ENCODE measurements around the gene TP53AIP1.

TP53AIP1 gene

DNA sequence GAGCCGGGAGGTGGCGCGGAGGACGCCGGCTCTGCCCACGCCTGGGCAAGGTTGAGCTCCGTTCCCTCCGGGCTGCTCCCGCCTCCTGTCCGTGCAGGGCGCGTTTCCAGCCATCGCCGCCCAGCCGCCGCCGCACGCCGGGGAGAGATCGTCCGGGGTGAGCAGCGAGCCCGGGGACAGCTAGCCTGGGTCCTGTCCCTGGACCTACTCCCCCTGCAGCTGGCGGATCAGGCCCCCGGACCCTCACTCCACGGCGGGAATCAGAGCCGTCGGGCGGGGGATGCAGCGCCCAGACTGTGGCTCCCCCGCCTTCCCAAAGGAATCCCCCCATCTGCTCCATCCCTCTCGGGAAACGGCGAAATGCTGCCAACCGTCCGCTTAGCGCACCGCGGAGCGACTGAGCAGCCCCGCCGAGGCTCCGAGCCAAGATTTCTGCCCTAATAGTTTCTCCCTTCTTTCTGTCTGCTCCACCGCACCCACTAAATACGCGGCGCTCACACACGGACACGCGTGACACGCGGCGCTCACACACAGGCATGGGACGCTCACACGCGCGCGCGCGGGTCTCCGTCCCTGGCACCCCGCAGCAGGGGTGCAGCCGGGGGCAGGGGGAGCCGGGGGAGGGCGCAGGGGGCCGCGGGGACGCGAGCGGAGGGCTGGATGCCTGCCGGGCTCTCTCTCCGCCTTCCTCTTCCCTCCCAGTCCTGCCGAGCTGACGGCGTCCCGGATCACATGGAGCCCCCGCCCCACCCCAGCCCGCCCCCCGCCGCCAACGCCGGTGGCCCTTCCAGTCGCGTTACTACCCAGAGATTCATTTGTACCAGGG is 51.9 kb downstream of the TP53AIP1 start, which contains the start of gene KCNJ5:
Gene KCNJ5 (plus strand): TSS at position 814 of the 826 bp plus-strand sequence. CDS start 19,918 bp downstream, outside the sequence.
- DNase-seq (ENCODE audit: low read depth in 2 of 2, low spot score in 1 of 2), result no peak

- DNase-seq (ENCODE audit: low read depth in 2 of 2, low spot score in 1 of 2), result no peak
Observed at GRCh38 chr11:128890216-128890542, 52.5 kb downstream of the TP53AIP1 start.

- DNase-seq (ENCODE audit: low read depth in 2 of 2, low spot score in 1 of 2), result no peak
Observed at GRCh38 chr11:128889657-128890213, 52.9 kb downstream of the TP53AIP1 start.

DNA sequence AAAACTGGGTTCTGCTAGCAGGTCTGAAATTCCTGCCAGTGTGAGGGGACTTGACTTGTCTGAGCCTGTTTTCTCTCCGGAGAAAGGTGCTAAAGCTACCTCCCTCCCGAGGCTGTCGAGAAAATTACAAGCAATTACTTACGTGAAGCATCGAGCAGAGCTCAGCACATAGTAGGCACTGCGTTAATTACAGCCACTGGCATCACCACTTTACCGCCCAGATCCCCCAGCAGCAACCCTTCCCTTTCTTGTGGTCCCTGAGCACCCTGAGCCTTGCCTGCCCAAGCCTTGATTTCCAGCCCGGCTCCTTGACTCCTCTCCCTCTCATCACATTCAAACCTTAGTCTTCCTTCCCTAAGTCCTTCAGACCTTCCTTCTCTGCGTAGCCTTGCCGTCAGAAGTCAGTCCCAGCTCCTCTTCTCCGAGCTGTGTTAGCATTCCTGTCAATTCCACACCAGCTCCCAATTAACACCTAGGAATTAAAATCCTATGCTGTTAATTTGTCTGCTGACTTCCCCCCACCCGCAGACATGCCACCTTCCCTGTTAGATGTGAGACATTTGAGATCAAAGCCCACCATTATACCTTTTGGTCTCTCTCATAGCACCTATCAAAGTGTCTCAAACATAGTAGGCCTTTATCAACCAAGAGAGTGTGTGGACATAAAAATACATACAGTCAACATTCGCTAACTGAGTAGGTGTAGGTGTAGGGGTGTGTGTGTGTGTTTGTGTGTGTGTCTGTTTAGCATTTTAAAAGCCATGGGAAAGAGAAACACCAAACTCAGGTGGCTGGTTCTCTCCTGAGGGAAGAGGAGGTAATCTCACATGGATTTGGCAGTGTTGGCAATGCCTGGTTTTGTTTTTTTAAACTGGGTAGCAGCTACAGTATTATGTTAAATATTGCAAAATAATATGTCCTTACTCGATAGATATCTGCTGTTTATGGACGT is 54.4 kb downstream of the TP53AIP1 start:
- DNase-seq (ENCODE audit: low read depth in 2 of 2, low spot score in 1 of 2), result no peak

- no peak for DNase-seq (ENCODE audit: low read depth in 2 of 2, low spot score in 1 of 2)
Observed at GRCh38 chr11:128886406-128887124, 56.1 kb downstream of the TP53AIP1 start.
